ENCODE results near the gene BCAP29. TPM values are rescaled to one million over a fixed set of nuclear protein-coding genes. Genes with fewer than 3 reads are reported as not detected.

Gene BCAP29
- total RNA-seq, 1 donor from 2014 or later, result 34.9 TPM

DNA sequence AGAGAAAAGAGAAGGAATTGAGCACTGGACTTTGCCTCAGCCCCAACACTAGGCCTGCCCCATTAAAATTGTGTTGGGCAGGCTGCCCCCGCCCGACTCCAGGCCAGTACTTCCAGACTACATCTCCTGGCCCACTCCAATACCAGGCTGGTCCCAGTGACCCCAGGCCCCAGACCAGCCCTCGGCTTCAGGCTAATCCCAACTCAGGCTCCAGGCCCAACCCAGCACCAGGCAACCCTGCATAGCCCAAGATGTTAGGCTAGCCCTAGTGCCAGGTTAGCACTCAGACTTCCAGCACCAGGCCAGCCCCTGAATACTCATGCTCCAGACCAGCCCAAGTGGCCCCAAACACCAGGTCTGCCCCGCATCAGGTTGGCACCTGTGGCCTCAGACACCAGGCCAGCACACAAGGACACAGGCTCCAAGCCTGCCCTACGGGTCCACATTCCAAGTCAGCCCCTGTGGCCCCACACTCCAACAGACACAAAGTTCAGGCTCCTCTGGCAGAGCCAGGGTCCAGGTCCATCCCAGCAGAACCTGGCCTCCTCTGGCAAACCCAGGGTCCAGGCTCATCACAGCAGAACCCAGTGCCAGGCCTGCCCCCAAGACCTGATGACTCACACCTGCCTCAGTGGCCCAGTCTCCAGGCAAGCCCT, 36.6 kb upstream of the BCAP29 start:
- peaks cover 35% of the 10 kb centered on the region for H3K36me3 Mint-ChIP-seq (ENCODE audit: insufficient read depth)
- peaks cover 20% of the 10 kb centered on the region for H3K9me3 Mint-ChIP-seq (ENCODE audit: low read depth)
- TF ChIP-seq, protein P1, sequence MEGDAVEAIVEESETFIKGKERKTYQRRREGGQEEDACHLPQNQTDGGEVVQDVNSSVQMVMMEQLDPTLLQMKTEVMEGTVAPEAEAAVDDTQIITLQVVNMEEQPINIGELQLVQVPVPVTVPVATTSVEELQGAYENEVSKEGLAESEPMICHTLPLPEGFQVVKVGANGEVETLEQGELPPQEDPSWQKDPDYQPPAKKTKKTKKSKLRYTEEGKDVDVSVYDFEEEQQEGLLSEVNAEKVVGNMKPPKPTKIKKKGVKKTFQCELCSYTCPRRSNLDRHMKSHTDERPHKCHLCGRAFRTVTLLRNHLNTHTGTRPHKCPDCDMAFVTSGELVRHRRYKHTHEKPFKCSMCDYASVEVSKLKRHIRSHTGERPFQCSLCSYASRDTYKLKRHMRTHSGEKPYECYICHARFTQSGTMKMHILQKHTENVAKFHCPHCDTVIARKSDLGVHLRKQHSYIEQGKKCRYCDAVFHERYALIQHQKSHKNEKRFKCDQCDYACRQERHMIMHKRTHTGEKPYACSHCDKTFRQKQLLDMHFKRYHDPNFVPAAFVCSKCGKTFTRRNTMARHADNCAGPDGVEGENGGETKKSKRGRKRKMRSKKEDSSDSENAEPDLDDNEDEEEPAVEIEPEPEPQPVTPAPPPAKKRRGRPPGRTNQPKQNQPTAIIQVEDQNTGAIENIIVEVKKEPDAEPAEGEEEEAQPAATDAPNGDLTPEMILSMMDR (IDR thresholded peaks at IDR 0.05; ENCODE audit: unreplicated experiment), result no peak
- no peak for DNase-seq (ENCODE audit: low spot score, unreplicated experiment)
- peaks cover 2% of the 10 kb centered on the region for H3K4me1 Mint-ChIP-seq (ENCODE audit: low read depth)
- H3K27me3 Mint-ChIP-seq, result no peaks in the 10 kb centered on the region
- H3K4me3 Mint-ChIP-seq (ENCODE audit: low read depth), result no peak overlapping the region
- H3K27ac Mint-ChIP-seq, result peak overlapping the region; percentile 67

DNA sequence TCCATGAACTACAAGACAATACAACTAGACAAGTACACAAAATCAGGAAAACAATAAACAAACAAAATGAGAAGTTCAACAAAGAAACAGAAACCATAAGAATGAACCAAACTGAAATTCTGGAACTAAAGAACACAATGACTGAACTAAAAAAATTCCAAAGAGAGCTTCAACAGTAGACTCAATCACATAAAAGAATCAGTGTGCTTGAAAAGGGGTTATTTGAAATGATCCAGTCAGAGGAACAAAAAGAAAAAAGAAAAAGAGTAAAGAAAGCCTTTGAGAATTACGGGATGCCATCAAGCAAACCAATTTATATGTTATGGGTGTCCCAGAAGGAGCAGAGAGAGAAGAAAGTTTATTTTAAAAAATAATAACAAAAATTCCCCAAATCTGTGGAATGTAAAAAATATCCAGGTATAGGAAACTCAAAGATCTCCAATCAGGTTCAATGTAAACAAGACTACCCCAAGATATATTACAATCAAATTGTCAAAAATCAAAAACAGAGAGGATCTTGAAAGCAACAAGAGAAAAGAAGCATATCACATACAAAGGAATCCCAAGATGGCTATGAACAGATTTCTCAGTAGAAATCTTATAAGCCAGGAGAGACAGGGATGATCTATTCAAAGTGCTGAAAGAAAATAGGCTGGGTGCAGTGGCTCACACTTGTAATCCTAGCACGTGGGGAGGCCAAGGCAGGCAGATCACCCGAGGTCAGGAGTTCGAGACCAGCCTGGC, 35.0 kb upstream of the BCAP29 start:
- H3K9me3 Mint-ChIP-seq (ENCODE audit: low read depth), result peaks cover 20% of the 10 kb centered on the region
- no peak for DNase-seq (ENCODE audit: low spot score, unreplicated experiment)
- peaks cover 39% of the 10 kb centered on the region for H3K36me3 Mint-ChIP-seq (ENCODE audit: insufficient read depth)
- TF ChIP-seq, protein P1 (IDR thresholded peaks at IDR 0.05; ENCODE audit: unreplicated experiment), result no peak
- H3K27me3 Mint-ChIP-seq, result no peaks in the 10 kb centered on the region
- no peak overlapping the region for H3K27ac Mint-ChIP-seq
- H3K4me3 Mint-ChIP-seq (ENCODE audit: low read depth), result no peak overlapping the region
- H3K4me1 Mint-ChIP-seq (ENCODE audit: low read depth), result peaks cover 2% of the 10 kb centered on the region

DNA sequence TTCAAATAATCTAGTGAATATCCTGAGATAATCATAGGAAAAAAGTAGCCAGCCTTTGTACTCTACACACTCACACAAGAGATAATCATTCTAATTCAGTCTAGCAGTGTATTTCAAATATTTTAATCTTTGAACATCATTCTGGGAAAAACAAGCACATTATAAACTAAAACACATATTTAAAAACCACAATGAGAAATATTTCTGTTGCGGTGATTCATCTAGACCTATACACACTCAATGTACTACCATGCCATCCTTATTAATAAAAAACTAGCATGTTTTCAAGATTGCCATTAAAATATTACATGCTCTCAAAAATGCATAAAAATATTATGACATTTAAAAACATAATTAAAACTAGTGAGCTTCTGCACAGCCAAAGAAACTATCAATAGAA, 28.1 kb upstream of the BCAP29 start:
- no peak overlapping the region for H3K4me3 Mint-ChIP-seq (ENCODE audit: low read depth)
- H3K27me3 Mint-ChIP-seq, result no peaks in the 10 kb centered on the region
- H3K4me1 Mint-ChIP-seq (ENCODE audit: low read depth), result no peaks in the 10 kb centered on the region
- TF ChIP-seq, protein P1 (IDR thresholded peaks at IDR 0.05; ENCODE audit: unreplicated experiment), result no peak
- no peak overlapping the region for H3K27ac Mint-ChIP-seq
- no peak for DNase-seq (ENCODE audit: low spot score, unreplicated experiment)
- peaks cover 3% of the 10 kb centered on the region for H3K9me3 Mint-ChIP-seq (ENCODE audit: low read depth)
- peaks cover 25% of the 10 kb centered on the region for H3K36me3 Mint-ChIP-seq (ENCODE audit: insufficient read depth)

- Mint-ChIP-seq H3K4me1 (ENCODE audit: low read depth) (peaks cover 12% of the 10 kb centered on the region), H3K27me3 (no peaks in the 10 kb centered on the region), H3K27ac (no peak overlapping the region), H3K9me3 (ENCODE audit: low read depth) (no peaks in the 10 kb centered on the region), H3K36me3 (ENCODE audit: insufficient read depth) (peaks cover 10% of the 10 kb centered on the region), H3K4me3 (ENCODE audit: low read depth) (no peak overlapping the region)
- DNase-seq (ENCODE audit: low spot score, unreplicated experiment), result no peak
- TF ChIP-seq, protein P1 (IDR thresholded peaks at IDR 0.05; ENCODE audit: unreplicated experiment), result no peak
These were observed 24.2 kb upstream of the BCAP29 start for GRCh38 chr7:107555893-107556292.

- H3K4me3 Mint-ChIP-seq (ENCODE audit: low read depth), result no peak overlapping the region
- TF ChIP-seq, protein P1 (IDR thresholded peaks at IDR 0.05; ENCODE audit: unreplicated experiment), result no peak
- H3K27me3 Mint-ChIP-seq, result no peaks in the 10 kb centered on the region
- H3K4me1 Mint-ChIP-seq (ENCODE audit: low read depth), result peaks cover 33% of the 10 kb centered on the region
- no peak for DNase-seq (ENCODE audit: low spot score, unreplicated experiment)
- no peaks in the 10 kb centered on the region for H3K9me3 Mint-ChIP-seq (ENCODE audit: low read depth)
- H3K36me3 Mint-ChIP-seq (ENCODE audit: insufficient read depth), result peaks cover 10% of the 10 kb centered on the region
- no peak overlapping the region for H3K27ac Mint-ChIP-seq
These were observed 20.2 kb upstream of the BCAP29 start for GRCh38 chr7:107559864-107560263.

Data from progenitor cell of endocrine pancreas (in vitro differentiated cells).